SK-N-SH (cell line): ENCODE measurements around the gene SLC27A4. TPM values are rescaled to one million over a fixed set of nuclear protein-coding genes. Genes with fewer than 3 reads are reported as not detected.

Source experiments
- CTCF ChIA-PET: fragments of 300-600, 350-600 bp; formaldehyde crosslinking; extraction: SDS; loops from one replicate; lab custom pipeline; 2021; lab: Yijun Ruan, JAX
- POLR2A ChIA-PET: fragments of 350-600 bp; sonication (Branson Sonifier 250); formaldehyde crosslinking; extraction: SDS; loops from one replicate; lab custom pipeline; 2020; ENCODE audit warnings: antibody characterized with exemption, inconsistent platforms; lab: Yijun Ruan, JAX
- DNase-seq: peaks from one replicate; pipeline ENCODE4 v3.0.0; 2012
- H2AFZ ChIP-seq: fragments of 200-600 bp; sonication (generic); 2 replicates; pipeline ENCODE4 v1.8.1; 2016; ENCODE audit warnings: antibody characterized with exemption, mild to moderate bottlenecking, low read depth
- H3F3A ChIP-seq: fragments of 200-600 bp; sonication (generic); replicated peaks from 2 replicates; pipeline ENCODE3; 2016; ENCODE audit warnings: antibody characterized with exemption, mild to moderate bottlenecking; ENCODE audit not compliant: insufficient read depth
- H3K27ac ChIP-seq, 2 experiments: fragments of 200-500 bp in 1 of 2; fragments of 200-600 bp in 1 of 2; sonication (Bioruptor generic) in 1 of 2; sonication (generic), shearing (Covaris generic) in 1 of 2; 2 replicates each; pipeline versions ENCODE4 v1.5.1 to v1.6.1; 2014 to 2016; ENCODE audit warnings: low read depth in 2 of 2, inconsistent platforms in 1 of 2, low read length in 1 of 2, mild to moderate bottlenecking in 1 of 2, mixed read lengths in 1 of 2
- H3K27me3 ChIP-seq: fragments of 200-600 bp; sonication (generic), shearing (Covaris generic); 2 replicates; pipeline ENCODE4 v1.6.1; 2016; ENCODE audit warnings: mixed run types; ENCODE audit not compliant: insufficient read depth
- H3K36me3 ChIP-seq, 2 experiments: fragments of 200-500 bp in 1 of 2; fragments of 200-600 bp in 1 of 2; sonication (Bioruptor generic) in 1 of 2; sonication (generic) in 1 of 2; replicated peaks in 1 of 2; 2 replicates each; pipeline versions ENCODE3 to v1.5.1; 2014 to 2016; ENCODE audit warnings: low read length in 1 of 2, mild to moderate bottlenecking in 1 of 2; ENCODE audit not compliant: insufficient read depth in 2 of 2, control insufficient read depth in 1 of 2
- H3K4me1 ChIP-seq, 2 experiments: fragments of 200-500 bp in 1 of 2; fragments of 200-600 bp in 1 of 2; sonication (Bioruptor generic) in 1 of 2; sonication (generic), shearing (Covaris generic) in 1 of 2; 2 replicates each; pipeline versions ENCODE4 v1.5.1 to v1.6.1; 2014 to 2016; ENCODE audit warnings: low read depth in 1 of 2, low read length in 1 of 2, mixed run types in 1 of 2; ENCODE audit not compliant: insufficient read depth in 2 of 2, control insufficient read depth in 1 of 2
- H3K4me2 ChIP-seq: fragments of 200-600 bp; sonication (generic), shearing (Covaris generic); 2 replicates; pipeline ENCODE4 v1.6.1; 2017; ENCODE audit warnings: mixed run types
- H3K4me3 ChIP-seq, 2 experiments: fragments of 200-500 bp in 1 of 2; fragments of 200-600 bp in 1 of 2; sonication (Bioruptor generic) in 1 of 2; sonication (generic), shearing (Covaris generic) in 1 of 2; 2 replicates each; pipeline versions ENCODE4 v1.5.1 to v1.8.1; 2014 to 2016; ENCODE audit warnings: low read depth in 2 of 2, inconsistent platforms in 1 of 2, low read length in 1 of 2, mild to moderate bottlenecking in 1 of 2, mixed read lengths in 1 of 2, moderate library complexity in 1 of 2
- H3K79me2 ChIP-seq: fragments of 200-600 bp; sonication (generic); 2 replicates; pipeline ENCODE4 v1.8.1; 2017; ENCODE audit warnings: mild to moderate bottlenecking; ENCODE audit not compliant: insufficient read depth
- H3K9ac ChIP-seq: fragments of 200-600 bp; sonication (generic); 2 replicates; pipeline ENCODE4 v1.6.1; 2017; ENCODE audit warnings: mixed run types
- H3K9me2 ChIP-seq: fragments of 200-600 bp; sonication (generic); 2 replicates; pipeline ENCODE4 v1.6.1; 2017; ENCODE audit warnings: mixed run types
- H3K9me3 ChIP-seq: fragments of 200-600 bp; sonication (generic); 2 replicates; pipeline ENCODE4 v1.6.1; 2017; ENCODE audit warnings: mixed run types, mild to moderate bottlenecking, moderate library complexity
- H4K20me1 ChIP-seq: fragments of 200-600 bp; sonication (generic); 2 replicates; pipeline ENCODE4 v1.6.1; 2017; ENCODE audit warnings: mild to moderate bottlenecking, mixed run types; ENCODE audit not compliant: insufficient read depth
- CHD2 ChIP-seq: fragments of 150-350 bp; IDR thresholded peaks from 2 replicates; pipeline ENCODE4 v1.6.1; 2018; ENCODE audit warnings: low read length; ENCODE audit not compliant: partially characterized antibody
- CTCF ChIP-seq: fragments of 200-600 bp; sonication (generic); IDR thresholded peaks from 2 replicates; pipeline ENCODE4 v1.6.1; 2017; ENCODE audit warnings: antibody characterized with exemption, mild to moderate bottlenecking, moderate library complexity
- ELF1 ChIP-seq: IDR thresholded peaks from 2 replicates; pipeline ENCODE4 v1.4.0; 2012
- FOSL2 ChIP-seq: IDR thresholded peaks from 2 replicates; pipeline ENCODE4 v1.4.0; 2012; ENCODE audit warnings: low read depth, mild to moderate bottlenecking, moderate library complexity, borderline replicate concordance
- FOXJ3 ChIP-seq: sonication (generic); formaldehyde crosslinking; IDR thresholded peaks from 2 replicates; pipeline ENCODE4 v1.5.1; 2020; ENCODE audit warnings: mild to moderate bottlenecking, missing genetic modification reagents
- GABPA ChIP-seq: IDR thresholded peaks from 2 replicates; pipeline ENCODE4 v1.4.0; 2012; ENCODE audit warnings: low read depth, mild to moderate bottlenecking
- GATA2 ChIP-seq: sonication (generic); formaldehyde crosslinking; IDR thresholded peaks from 2 replicates; pipeline ENCODE4 v1.5.0; 2020; ENCODE audit warnings: mild to moderate bottlenecking, missing genetic modification reagents
- MEF2A ChIP-seq: IDR thresholded peaks from 2 replicates; pipeline ENCODE4 v1.4.0; 2012; ENCODE audit warnings: low read depth, borderline replicate concordance
- NFIC ChIP-seq: IDR thresholded peaks from 2 replicates; pipeline ENCODE4 v1.4.0; 2012; ENCODE audit warnings: borderline replicate concordance
- RAD21 ChIP-seq: IDR thresholded peaks from 2 replicates; pipeline ENCODE4 v1.6.1; 2012; ENCODE audit warnings: mild to moderate bottlenecking, low read length
- RCOR1 ChIP-seq: fragments of 150-350 bp; IDR thresholded peaks from 2 replicates; pipeline ENCODE4 v1.6.1; 2017; ENCODE audit warnings: antibody characterized with exemption, low read length
- REST ChIP-seq: IDR thresholded peaks from 2 replicates; pipeline ENCODE4 v1.6.1; 2012; ENCODE audit warnings: mild to moderate bottlenecking, low read depth, low read length, moderate library complexity
- RFX5 ChIP-seq: IDR thresholded peaks from 2 replicates; pipeline ENCODE4 v1.6.1; 2012; ENCODE audit warnings: mild to moderate bottlenecking, improper control_type of control experiment, low read length
- SMC3 ChIP-seq: IDR thresholded peaks from 2 replicates; pipeline ENCODE4 v1.6.1; 2012; ENCODE audit warnings: low read depth, low read length, improper control_type of control experiment
- TEAD4 ChIP-seq: IDR thresholded peaks from 2 replicates; pipeline ENCODE4 v1.4.0; 2012; ENCODE audit warnings: mild to moderate bottlenecking, borderline replicate concordance; ENCODE audit not compliant: insufficient read depth
- USF2 ChIP-seq: fragments of 150-350 bp; IDR thresholded peaks from 2 replicates; pipeline ENCODE4 v1.6.1; 2017; ENCODE audit warnings: antibody characterized with exemption, low read length, low read depth, borderline replicate concordance
- WGBS: methylation state at CpG from one replicate; pipeline ENCODE4 v1.1.6; 2017; ENCODE audit warnings: low lambda C conversion rate; 5-methylcytosine and 5-hydroxymethylcytosine counted together
- polyA plus RNA-seq, 3 experiments: library from polyadenylated mRNA; depleted of rRNA; stranded (reverse); fragments of >200 nt; gene quantifications; 2 replicates each; pipeline ENCODE4 v1.2.3, GENCODE V29; 2012

SLC27A4 gene
- polyA plus RNA-seq, 1 of the 3 experiments (the other 2 are of a cell fraction), result 24.1 TPM

- no peak overlapping the region for H2AFZ ChIP-seq
- 85% methylated on average over 5 of the region's 5 CpGs for WGBS
- CTCF ChIA-PET, result interaction anchor here (1.7 to 4.3 kb wide), 3 partner anchors 9 to 57 kb away, joined by 5 to 15 read pairs (median 12); no protein-coding TSS in a partner anchor
- no peaks in the 10 kb centered on the region for H4K20me1 ChIP-seq
- H3K27ac ChIP-seq, result no peak overlapping the region
- no peaks in the 10 kb centered on the region for H3K9me2 ChIP-seq
- no peak overlapping the region for H3K9ac ChIP-seq
- POLR2A ChIA-PET, result interaction anchor here (0.6 to 1.5 kb wide), 4 partner anchors 9 to 278 kb away, joined by 3 to 4 read pairs (median 4); no protein-coding TSS in a partner anchor
- no peak overlapping the region for H3K4me3 ChIP-seq
- no peaks in the 10 kb centered on the region for H3K79me2 ChIP-seq
- H3K9me3 ChIP-seq, result no peaks in the 10 kb centered on the region
- H3K27me3 ChIP-seq, result no peaks in the 10 kb centered on the region
- H3K4me1 ChIP-seq, result peaks cover 0 to 12% of the 10 kb centered on the region in 2 experiments; a peak in 1 of 4 replicates
- H3F3A ChIP-seq, result peaks cover 43% of the 10 kb centered on the region
- TF ChIP-seq TEAD4 (no peak), ELF1 (no peak), SMC3 (no peak), CHD2 (no peak), NFIC (no peak), RAD21 (no peak), REST (no peak), CTCF (no peak), MEF2A (no peak), FOSL2 (no peak), USF2 (no peak), GATA2 (no peak), RCOR1 (no peak), FOXJ3 (CRISPR knock-in tag) (no peak), GABPA (no peak), RFX5 (no peak)
- DNase-seq, result no peak
- no peak overlapping the region for H3K4me2 ChIP-seq
- peaks cover 11 to 12% of the 10 kb centered on the region in 2 experiments for H3K36me3 ChIP-seq
Measured at GRCh38 chr9:128304971-128305288, 35.4 kb upstream of the SLC27A4 start.
